ENCODE data around the gene FOCAD.

GRCh38 chr9:20707708-20708107 lies 23.6 kb downstream of the FOCAD start:
- TF ChIP-seq EP300 (IDR thresholded peaks at IDR 0.05) (no peak), POLR2A (IDR thresholded peaks at IDR 0.05; ENCODE audit: low read depth) (no peak)
- TF ChIP-seq, protein P1, sequence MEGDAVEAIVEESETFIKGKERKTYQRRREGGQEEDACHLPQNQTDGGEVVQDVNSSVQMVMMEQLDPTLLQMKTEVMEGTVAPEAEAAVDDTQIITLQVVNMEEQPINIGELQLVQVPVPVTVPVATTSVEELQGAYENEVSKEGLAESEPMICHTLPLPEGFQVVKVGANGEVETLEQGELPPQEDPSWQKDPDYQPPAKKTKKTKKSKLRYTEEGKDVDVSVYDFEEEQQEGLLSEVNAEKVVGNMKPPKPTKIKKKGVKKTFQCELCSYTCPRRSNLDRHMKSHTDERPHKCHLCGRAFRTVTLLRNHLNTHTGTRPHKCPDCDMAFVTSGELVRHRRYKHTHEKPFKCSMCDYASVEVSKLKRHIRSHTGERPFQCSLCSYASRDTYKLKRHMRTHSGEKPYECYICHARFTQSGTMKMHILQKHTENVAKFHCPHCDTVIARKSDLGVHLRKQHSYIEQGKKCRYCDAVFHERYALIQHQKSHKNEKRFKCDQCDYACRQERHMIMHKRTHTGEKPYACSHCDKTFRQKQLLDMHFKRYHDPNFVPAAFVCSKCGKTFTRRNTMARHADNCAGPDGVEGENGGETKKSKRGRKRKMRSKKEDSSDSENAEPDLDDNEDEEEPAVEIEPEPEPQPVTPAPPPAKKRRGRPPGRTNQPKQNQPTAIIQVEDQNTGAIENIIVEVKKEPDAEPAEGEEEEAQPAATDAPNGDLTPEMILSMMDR (IDR thresholded peaks at IDR 0.05), result no peak

Measured in esophagus muscularis mucosa (tissue), 4 donors.